Measurements from ENCODE around the gene MYBBP1A.

The MYBBP1A gene

DNA sequence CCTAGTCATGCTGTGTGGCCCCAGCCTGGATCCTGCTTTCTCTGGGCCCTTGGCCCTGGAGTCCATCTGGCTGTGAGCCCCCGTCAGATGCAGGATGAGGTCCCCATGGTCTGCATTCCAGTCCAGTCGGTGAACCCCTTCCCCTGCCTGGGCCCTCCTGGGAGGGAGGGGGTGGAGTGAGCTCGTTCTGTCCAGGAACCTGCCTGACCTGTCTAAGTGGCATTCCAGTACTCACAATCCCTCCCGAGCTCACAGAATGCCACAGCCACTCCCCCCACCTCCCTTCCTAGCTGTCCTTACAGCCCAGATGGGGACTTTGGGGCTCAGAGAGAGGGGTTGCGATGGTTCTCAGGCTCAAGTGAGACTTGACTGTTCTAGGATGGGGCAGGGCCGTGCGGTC is 41.0 kb downstream of the MYBBP1A start:
- WGBS = 78% methylated on average over 3 of the region's 7 CpGs
- DNase-seq = no peak
- Histone ChIP-seq H3K4me2 (ENCODE audit: low read length, poor library complexity, severe bottlenecking) (no peak overlapping the region), H2AFZ (ENCODE audit: low read depth, low read length) (no peak overlapping the region), H4K8ac (ENCODE audit: low read length) (peak overlapping the region; percentile 38), H3K27ac (ENCODE audit: low read length, poor library complexity, severe bottlenecking) (no peak overlapping the region), H2BK120ac (ENCODE audit: low read depth, low read length) (no peak overlapping the region), H4K91ac (ENCODE audit: low read length) (peak overlapping the region; percentile 32), H3K4ac (ENCODE audit: low read depth in 1 of 2, low read length in 2 of 2) (no peak overlapping the region), H3K18ac (ENCODE audit: low read depth in 1 of 2, low read length in 2 of 2) (no peak overlapping the region), H2BK5ac (ENCODE audit: low read depth, low read length, poor library complexity, severe bottlenecking) (no peak overlapping the region), H3K4me1 (ENCODE audit: control insufficient read depth, insufficient read depth, low read depth, low read length) (peaks cover 18% of the 10 kb centered on the region), H3K4me3 (ENCODE audit: insufficient read depth in 1 of 2, low read depth in 1 of 2, low read length in 2 of 2) (no peak overlapping the region), H3K36me3 (ENCODE audit: control insufficient read depth in 1 of 2, insufficient read depth in 2 of 2, low read depth in 1 of 2, low read length in 2 of 2) (peaks cover 0 to 45% of the 10 kb centered on the region in 2 experiments), H3K14ac (ENCODE audit: low read length in 2 of 2) (no peak overlapping the region), H2BK12ac (ENCODE audit: low read length in 2 of 2) (no peak overlapping the region), H3K27me3 (ENCODE audit: control insufficient read depth in 1 of 2, insufficient read depth in 1 of 2, low read length in 2 of 2) (peaks cover 17 to 51% of the 10 kb centered on the region in 2 experiments), H3K9ac (ENCODE audit: low read length) (no peak overlapping the region), H3K9me3 (ENCODE audit: control insufficient read depth, low read length) (no peaks in the 10 kb centered on the region), H2BK15ac (ENCODE audit: low read depth, poor library complexity, severe bottlenecking) (no peak overlapping the region), H3K79me1 (replicated peaks; ENCODE audit: low read length, poor library complexity, severe bottlenecking) (peaks cover 6% of the 10 kb centered on the region), H2AK5ac (ENCODE audit: low read length, severe bottlenecking) (no peak overlapping the region), H3K23ac (ENCODE audit: low read length in 2 of 2) (no peak overlapping the region)

GRCh38 chr17:4513113-4514032 is 41.8 kb downstream of the MYBBP1A start:
- peaks cover 18% of the 10 kb centered on the region for H3K4me1 ChIP-seq (ENCODE audit: control insufficient read depth, insufficient read depth, low read depth, low read length)
- H2BK120ac ChIP-seq (ENCODE audit: low read depth, low read length) = no peak overlapping the region
- no peaks in the 10 kb centered on the region for H3K9me3 ChIP-seq (ENCODE audit: control insufficient read depth, low read length)
- H2BK5ac ChIP-seq (ENCODE audit: low read depth, low read length, poor library complexity, severe bottlenecking) = no peak overlapping the region
- peak overlapping the region in 1 of 2 experiments; percentile 90 for H3K14ac ChIP-seq (ENCODE audit: low read length in 2 of 2)
- no peak for DNase-seq
- WGBS = 85% methylated on average over 24 of the region's 24 CpGs
- no peak overlapping the region for H2BK15ac ChIP-seq (ENCODE audit: low read depth, poor library complexity, severe bottlenecking)
- H3K36me3 ChIP-seq (ENCODE audit: control insufficient read depth in 1 of 2, insufficient read depth in 2 of 2, low read depth in 1 of 2, low read length in 2 of 2) = peaks cover 0 to 37% of the 10 kb centered on the region in 2 experiments
- H3K18ac ChIP-seq (ENCODE audit: low read depth in 1 of 2, low read length in 2 of 2) = no peak overlapping the region
- peaks cover 19 to 46% of the 10 kb centered on the region in 2 experiments for H3K27me3 ChIP-seq (ENCODE audit: control insufficient read depth in 1 of 2, insufficient read depth in 1 of 2, low read length in 2 of 2)
- H3K9ac ChIP-seq (ENCODE audit: low read length) = no peak overlapping the region
- H3K23ac ChIP-seq (ENCODE audit: low read length in 2 of 2) = no peak overlapping the region
- no peak overlapping the region for H3K4me2 ChIP-seq (ENCODE audit: low read length, poor library complexity, severe bottlenecking)
- H3K4ac ChIP-seq (ENCODE audit: low read depth in 1 of 2, low read length in 2 of 2) = no peak overlapping the region
- no peak overlapping the region for H2BK12ac ChIP-seq (ENCODE audit: low read length in 2 of 2)
- H2AK5ac ChIP-seq (ENCODE audit: low read length, severe bottlenecking) = no peak overlapping the region
- H4K8ac ChIP-seq (ENCODE audit: low read length) = no peak overlapping the region
- no peak overlapping the region for H3K4me3 ChIP-seq (ENCODE audit: insufficient read depth in 1 of 2, low read depth in 1 of 2, low read length in 2 of 2)
- no peak overlapping the region for H3K27ac ChIP-seq (ENCODE audit: low read length, poor library complexity, severe bottlenecking)
- H4K91ac ChIP-seq (ENCODE audit: low read length) = peak overlapping the region; percentile 34
- H3K79me1 ChIP-seq (replicated peaks; ENCODE audit: low read length, poor library complexity, severe bottlenecking) = peaks cover 6% of the 10 kb centered on the region
- no peak overlapping the region for H2AFZ ChIP-seq (ENCODE audit: low read depth, low read length)

DNA sequence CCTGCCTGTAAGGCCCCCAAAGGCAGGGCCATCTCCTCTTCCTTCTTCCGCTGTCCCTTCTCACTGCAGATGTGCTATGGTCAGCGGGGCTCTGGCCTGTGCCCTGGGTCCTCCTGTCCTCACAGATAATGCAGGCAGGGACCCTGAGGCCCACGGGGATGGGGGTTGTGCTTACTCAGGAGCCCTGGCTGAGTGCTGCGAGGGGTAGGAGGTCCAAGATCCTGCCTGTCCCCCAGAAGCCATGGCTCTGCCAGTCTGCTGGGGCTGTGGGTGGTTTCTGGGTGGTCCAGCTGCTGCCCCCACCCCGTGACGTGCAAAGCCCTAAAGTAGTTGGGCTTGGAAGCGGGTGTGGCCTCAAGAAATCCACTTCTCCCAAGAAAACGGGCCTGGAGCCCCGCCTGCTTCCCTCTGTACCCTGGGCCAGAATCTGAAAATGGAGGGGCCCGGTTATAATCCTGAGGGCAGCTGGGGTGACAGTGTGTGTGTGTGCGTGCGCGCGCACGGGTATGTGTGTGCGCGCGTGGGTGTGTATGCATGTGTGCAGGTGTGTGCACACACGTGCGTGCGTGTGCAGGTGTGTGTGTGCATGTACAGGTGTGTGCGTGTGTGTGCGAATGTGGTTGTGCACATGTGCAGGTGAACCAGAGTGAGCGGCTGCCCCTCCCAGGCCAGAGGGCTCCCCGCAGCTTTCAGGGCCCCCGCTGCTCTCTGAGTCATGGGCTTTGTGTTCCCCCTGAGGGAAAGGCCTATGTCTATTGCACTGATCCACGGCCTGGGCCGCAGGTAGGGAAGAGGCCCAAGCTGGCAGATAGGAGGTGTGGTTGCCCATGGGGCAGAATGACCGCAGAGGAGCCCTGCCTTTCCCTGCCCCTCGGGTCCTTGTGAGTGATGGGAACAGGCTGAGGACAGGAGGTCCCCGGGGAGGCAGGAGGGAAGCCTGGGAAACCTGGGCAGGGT is 42.8 kb downstream of the MYBBP1A start:
- Histone ChIP-seq H3K9me3 (ENCODE audit: control insufficient read depth, low read length) (no peaks in the 10 kb centered on the region), H3K4ac (ENCODE audit: low read depth in 1 of 2, low read length in 2 of 2) (no peak overlapping the region), H3K14ac (ENCODE audit: low read length in 2 of 2) (peak overlapping the region in 1 of 2 experiments; percentile 28), H3K27ac (ENCODE audit: low read length, poor library complexity, severe bottlenecking) (no peak overlapping the region), H3K23ac (ENCODE audit: low read length in 2 of 2) (no peak overlapping the region), H4K8ac (ENCODE audit: low read length) (no peak overlapping the region), H3K9ac (ENCODE audit: low read length) (no peak overlapping the region), H2AK5ac (ENCODE audit: low read length, severe bottlenecking) (no peak overlapping the region), H2BK15ac (ENCODE audit: low read depth, poor library complexity, severe bottlenecking) (no peak overlapping the region), H3K4me3 (ENCODE audit: insufficient read depth in 1 of 2, low read depth in 1 of 2, low read length in 2 of 2) (no peak overlapping the region), H3K79me1 (replicated peaks; ENCODE audit: low read length, poor library complexity, severe bottlenecking) (peaks cover 6% of the 10 kb centered on the region), H2BK12ac (ENCODE audit: low read length in 2 of 2) (no peak overlapping the region), H2BK120ac (ENCODE audit: low read depth, low read length) (no peak overlapping the region), H2AFZ (ENCODE audit: low read depth, low read length) (no peak overlapping the region), H3K4me1 (ENCODE audit: control insufficient read depth, insufficient read depth, low read depth, low read length) (peaks cover 18% of the 10 kb centered on the region), H3K36me3 (ENCODE audit: control insufficient read depth in 1 of 2, insufficient read depth in 2 of 2, low read depth in 1 of 2, low read length in 2 of 2) (peaks cover 0 to 42% of the 10 kb centered on the region in 2 experiments), H3K18ac (ENCODE audit: low read depth in 1 of 2, low read length in 2 of 2) (no peak overlapping the region), H3K27me3 (ENCODE audit: control insufficient read depth in 1 of 2, insufficient read depth in 1 of 2, low read length in 2 of 2) (peaks cover 19 to 51% of the 10 kb centered on the region in 2 experiments), H3K4me2 (ENCODE audit: low read length, poor library complexity, severe bottlenecking) (no peak overlapping the region), H4K91ac (ENCODE audit: low read length) (no peak overlapping the region), H2BK5ac (ENCODE audit: low read depth, low read length, poor library complexity, severe bottlenecking) (no peak overlapping the region)
- 86% methylated on average over 31 of the region's 31 CpGs for WGBS
- DNase-seq = no peak
